ENCODE data around the gene SUGCT. TPM values are rescaled to one million over a fixed set of nuclear protein-coding genes. Genes with fewer than 3 reads are reported as not detected.
"Not testable (repeated sequence)": the region's sequence is repeated elsewhere in the genome, so short reads cannot be mapped to it uniquely, and the experiment has no call there.

The SUGCT gene
- total RNA-seq, 1 experiment from 2014 or later = 12.4 TPM

- no peak for DNase-seq (ENCODE audit: low read depth)
Observed at GRCh38 chr7:40569326-40569725, 434.5 kb downstream of the SUGCT start.

GRCh38 chr7:40570223-40570622, 435.4 kb downstream of the SUGCT start:
- peak; percentile 43 for DNase-seq (ENCODE audit: low read depth)

DNA sequence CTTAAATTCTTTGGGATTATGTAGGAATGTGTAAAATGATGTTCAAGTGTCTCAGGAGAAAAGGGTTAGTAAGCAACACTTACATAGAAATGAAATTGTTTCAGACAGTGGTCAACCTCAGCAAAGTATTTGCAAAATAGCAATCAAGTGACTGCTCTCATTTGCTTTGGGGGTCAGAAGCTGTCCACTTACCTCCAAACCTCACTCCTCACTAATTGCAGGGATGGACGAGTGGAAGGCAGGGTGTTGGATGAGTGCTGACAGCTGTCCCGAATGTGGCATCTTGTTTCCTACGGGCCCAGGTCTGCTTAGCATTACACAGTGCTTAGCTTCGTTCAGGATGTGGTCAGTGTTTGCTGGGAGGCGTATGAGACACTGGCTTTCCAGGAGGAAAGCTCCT, 437.0 kb downstream of the SUGCT start:
- peak; percentile 88 for DNase-seq (ENCODE audit: low read depth)

DNA sequence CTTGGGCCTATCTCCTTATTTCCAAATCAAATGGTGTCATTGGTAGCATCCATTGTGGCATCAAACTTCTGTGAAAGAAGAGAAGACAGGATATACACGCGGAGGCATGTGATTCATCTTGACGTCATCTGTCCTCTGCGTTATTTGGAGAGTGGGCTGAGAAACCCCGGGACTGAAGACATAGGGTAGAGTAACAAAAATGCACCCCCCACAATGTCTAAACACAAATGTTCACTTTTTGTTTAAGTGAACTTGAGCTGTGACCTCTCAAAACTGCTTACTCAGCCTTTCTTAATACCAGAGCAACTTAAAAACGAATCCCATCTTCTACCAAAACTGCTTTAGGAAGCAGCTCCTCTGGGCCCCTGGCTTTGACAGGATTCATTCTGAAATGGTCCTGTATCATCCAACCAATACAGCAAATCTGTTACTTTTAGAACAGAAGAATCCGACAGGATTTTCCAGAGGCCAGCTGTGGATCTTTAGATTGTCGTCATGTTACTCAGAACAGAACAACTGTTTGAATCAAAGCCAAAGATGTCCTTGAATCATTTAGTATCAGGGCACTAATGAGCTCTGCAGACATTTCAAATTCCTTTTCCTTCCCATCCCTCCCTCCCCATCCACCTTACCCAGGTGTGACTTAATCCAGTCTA, 438.1 kb downstream of the SUGCT start:
- peak; percentile 82 for DNase-seq (ENCODE audit: low read depth)

- DNase-seq (ENCODE audit: low read depth) = no peak
Observed at GRCh38 chr7:40579401-40579800, 444.6 kb downstream of the SUGCT start.

GRCh38 chr7:40580776-40581175, 446.0 kb downstream of the SUGCT start:
- DNase-seq (ENCODE audit: low read depth) = no peak

- no peak for DNase-seq (ENCODE audit: low read depth)
Observed at GRCh38 chr7:40582539-40582938, 447.7 kb downstream of the SUGCT start.

DNA sequence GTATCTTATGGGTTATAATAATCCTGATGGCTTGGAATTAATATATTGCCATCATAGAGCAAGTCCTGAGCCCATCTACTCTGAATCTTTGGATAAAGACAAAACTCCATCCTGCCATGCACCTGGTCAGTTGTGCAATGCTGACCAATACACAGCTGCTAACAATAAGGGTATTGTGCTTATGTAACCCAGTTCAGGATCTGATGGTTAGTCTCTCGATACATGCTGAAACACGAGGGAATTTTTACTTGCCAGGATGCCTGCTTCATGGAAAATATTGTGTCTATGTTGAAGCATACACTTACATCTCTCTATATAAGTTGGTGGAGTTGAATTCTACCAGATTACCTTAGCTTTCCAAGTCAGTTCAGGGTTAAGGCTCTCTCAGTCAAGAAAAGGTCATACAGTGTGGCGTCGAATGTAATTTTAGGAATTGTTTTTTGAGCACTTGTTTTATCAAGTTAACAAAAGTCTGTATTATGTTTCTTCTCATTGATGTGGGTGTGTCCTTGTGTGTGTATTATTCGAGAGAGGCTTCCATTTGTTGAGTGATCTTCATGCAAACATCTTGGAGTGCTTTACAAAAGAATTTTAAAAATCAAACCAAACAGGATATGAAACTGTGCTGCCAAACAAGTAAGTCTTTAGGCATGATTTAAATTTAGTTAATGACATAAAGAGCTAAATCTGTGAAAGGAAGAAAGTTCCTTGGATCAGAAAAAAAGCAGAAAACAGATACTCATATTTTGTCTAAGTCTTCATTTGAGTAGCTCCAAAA, 449.1 kb downstream of the SUGCT start:
- peak; percentile 59 for DNase-seq (ENCODE audit: low read depth)

DNA sequence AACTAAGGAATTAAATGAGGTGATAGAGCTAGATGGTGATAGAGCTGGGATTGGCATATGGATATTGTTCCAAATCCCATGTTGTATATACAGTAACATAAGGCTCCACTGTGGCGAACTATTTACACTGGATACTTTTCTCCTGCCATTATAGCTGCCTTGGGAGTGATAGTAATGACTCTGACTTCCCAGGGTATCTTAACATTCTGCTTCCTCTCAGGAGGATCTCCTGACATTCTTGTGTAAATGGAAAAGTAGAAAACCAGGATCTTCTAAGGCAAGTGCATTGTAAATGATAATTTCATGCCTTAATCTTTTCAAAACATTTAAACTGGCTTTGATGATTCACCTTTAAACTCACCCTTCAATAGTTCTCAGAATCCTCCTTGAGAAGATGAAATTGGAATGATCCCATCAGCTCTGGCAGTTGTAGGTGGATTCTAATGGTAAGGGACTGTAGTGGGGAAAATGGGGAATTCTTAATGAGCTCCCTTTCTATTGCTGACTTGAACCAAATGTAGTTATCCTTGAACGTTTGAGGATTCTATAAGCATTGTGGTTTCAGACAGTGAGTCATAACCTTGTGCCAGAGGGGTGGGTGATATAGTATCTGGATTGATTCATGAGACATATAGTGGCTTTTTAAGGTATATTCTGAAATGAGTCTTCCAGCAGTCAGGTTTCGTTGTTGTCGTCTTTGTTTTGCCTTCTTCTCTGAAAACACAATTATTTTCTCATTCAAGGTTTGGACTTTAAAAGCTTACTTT, 450.0 kb downstream of the SUGCT start:
- peak; percentile 58 for DNase-seq (ENCODE audit: low read depth)

GRCh38 chr7:40586197-40586596, 451.4 kb downstream of the SUGCT start:
- DNase-seq (ENCODE audit: low read depth) = peak; percentile 83

DNA sequence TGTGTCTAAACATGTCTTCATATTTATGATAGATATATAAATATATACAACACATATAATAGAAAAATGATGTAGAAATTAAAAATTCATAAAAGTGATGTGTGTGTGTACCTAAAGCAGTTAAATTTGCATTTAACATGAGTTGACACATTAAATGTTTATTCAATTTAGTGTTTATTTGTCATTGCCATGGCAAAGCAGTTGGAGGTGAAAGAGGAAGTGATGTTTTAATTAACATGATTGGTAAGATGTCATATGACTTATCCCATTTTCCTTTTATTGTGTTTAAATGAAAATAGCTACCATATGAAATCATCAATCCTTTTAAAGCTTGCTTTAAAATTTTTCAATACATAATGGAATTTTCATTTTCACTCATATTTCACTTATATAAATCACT, 452.6 kb downstream of the SUGCT start:
- DNase-seq (ENCODE audit: low read depth) = no peak

GRCh38 chr7:40595129-40595528, 460.3 kb downstream of the SUGCT start:
- no peak for DNase-seq (ENCODE audit: low read depth)

- DNase-seq (ENCODE audit: low read depth) = no peak
Observed at GRCh38 chr7:40595832-40596231, 461.0 kb downstream of the SUGCT start.

DNA sequence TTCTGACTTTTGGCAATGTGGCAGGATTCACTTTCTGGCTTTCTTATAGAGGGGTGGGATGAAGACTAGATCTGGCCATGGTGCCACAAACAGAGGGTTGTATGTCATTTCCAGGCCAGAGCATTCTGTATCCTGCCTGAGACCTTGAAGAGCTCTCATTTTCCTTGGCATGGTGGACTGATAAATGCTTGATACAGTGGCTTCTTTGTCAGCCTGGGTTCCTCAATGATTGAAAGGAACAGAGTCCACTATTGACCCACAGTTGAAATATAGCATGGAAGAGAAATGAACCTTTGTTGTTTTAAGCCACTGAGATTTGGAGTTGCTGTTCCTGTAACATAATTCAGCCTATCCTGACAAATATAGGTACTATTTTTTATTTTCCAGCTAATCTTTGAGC, 462.7 kb downstream of the SUGCT start:
- peak; percentile 36 for DNase-seq (ENCODE audit: low read depth)

DNA sequence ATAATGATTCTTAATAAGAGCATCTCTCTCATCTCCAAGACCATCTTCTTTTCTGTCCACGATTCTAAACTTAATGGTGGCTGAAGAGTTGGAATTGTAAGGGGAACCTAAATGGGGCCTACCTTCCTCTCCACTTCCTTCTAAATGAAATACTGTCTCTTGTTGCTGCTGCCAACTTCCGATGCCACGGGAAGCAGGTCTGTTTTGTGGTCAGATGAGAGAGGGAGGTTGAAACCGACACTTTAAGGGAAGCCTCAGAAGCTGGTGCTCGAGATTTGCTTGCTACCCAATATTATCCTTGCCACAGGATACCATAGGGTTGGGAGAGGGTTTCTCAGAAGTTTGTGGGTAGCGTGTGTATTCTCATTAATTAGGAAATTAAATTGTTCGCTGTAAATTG, 464.1 kb downstream of the SUGCT start:
- DNase-seq (ENCODE audit: low read depth) = no peak

DNA sequence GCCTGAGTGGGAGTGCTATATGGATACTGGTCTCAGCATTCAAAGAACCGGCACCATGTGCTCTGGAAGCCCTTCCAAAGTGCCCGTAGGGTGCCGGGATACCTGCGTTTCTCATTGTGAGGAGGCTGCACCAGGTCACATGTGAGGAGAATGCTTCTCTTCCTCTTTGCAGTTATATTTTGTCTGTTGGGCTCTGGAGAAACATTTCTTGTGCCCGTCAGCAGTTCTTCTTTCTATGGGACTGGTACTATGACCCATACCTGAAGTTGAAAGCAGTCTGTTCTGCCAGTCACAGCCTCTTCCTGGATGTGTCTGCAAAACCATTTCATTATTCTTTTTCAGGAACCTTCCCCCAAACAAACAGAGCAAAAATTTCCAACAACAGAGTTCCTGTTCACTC, 465.0 kb downstream of the SUGCT start:
- no peak for DNase-seq (ENCODE audit: low read depth)

DNA sequence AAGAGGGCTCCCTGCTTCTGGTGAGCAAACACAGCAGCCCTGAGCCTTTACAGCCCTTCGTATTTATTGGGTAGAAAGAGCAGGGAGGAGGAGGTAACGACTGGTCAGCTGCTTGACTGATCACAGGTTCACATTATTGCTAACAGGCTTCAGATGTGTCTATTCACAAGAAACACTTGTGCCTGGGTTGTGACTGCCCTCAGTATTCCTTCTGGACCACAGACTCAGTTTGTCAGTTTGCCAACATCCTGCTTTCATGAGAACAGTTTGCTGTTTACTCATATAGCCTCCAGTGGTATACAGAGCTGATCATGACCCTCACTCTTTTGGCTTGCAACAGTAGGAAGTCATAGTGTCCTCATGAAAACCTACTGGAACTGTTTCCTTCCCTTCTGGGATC, 467.5 kb downstream of the SUGCT start:
- DNase-seq (ENCODE audit: low read depth) = not testable (repeated sequence)

DNA sequence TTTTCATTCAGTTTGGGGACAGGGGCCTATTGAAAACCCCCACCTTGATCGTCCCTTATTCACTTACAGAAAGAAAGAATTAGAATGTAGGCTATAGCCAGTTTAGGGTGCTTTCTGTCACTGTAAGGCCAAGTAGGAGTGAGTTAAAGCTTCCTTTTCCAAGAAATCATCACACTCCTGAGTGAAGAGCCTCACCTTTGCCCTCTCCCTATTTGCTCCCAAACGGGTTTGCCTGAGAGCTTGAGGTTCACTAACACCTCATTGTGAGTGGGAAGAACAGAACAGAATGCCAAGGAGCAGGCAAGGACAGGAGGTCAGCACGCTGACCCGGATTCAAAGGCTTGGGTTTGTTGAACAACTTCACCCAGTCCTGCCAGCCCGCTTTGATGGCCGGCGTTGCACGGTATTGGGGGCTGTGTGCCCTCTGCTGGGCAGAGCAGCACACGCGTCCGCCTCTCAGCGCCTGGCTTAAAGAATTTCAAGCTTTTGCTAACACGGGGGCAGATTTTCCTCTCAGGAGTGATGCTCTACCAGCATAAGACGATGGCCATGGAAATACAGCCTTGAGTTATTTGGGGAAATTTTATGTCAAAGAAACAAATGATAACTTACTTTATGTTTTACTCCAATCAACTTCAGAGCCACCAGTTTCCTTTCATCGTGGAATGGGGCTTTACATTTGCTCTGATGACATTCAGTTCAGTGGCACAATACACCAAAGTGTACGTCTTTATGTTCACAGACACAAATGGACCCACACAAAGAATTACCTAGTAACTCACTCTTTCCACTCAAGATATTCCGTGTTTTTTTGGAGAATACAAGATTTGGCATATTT, 470.0 kb downstream of the SUGCT start:
- peak; percentile 77 for DNase-seq (ENCODE audit: low read depth)

DNA sequence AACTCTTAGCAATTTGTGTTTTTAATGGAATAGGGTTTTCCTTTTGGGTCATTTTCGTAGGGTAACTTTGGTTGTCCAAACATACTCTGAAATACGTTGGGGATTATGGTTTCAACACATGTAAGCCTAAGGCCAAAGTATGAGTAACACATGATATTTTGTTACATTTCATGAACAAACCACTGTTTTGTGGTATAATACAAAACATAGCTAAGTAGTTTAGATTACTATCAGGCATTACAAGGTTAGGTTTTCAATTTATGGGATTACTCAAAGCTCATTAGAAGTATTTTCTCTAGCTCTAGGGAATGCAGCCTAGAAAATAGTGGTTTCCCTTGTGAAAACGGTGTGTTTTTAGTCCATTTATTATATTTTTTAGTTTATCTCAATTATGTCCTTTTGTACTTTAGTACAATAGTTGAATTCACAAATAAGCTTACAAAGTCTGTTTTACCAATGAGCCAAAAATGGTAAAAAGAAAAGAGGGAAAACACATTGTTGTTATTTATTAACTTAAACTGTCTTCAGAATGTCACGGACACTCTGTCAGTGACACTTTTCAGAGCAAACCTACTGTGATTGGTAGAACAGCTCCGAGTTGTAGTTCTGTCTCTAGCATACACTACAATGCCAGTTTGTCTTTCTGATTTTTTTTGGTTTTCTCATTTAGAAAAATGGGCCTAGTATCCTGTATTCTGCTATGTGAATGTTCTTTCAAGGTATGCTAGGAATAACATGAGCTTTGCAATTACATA, 473.7 kb downstream of the SUGCT start:
- DNase-seq (ENCODE audit: low read depth) = peak; percentile 80

GRCh38 chr7:40610461-40610860, 475.7 kb downstream of the SUGCT start:
- DNase-seq (ENCODE audit: low read depth) = no peak

Data from RPMI7951 (cell line).